Common myeloid progenitor, CD34-positive (primary cell): Measurements from ENCODE around the gene HAPLN1.

Experiments
- CTCF ChIA-PET: fragments of 350-600 bp; sonication (Branson Sonifier 250); formaldehyde crosslinking; loops from one replicate; lab custom pipeline; 2021; ENCODE audit warnings: antibody characterized with exemption; lab: Charles Lee
- POLR2A ChIA-PET: fragments of 350-600 bp; sonication (Branson Sonifier 250); formaldehyde crosslinking; loops from one replicate; lab custom pipeline; 2021; ENCODE audit warnings: antibody characterized with exemption; lab: Charles Lee
- DNase-seq, 3 donors: peaks; one replicate each; pipeline versions ENCODE4 v3.0.0 to v3.0.0-alpha.2; 2013
- H3K27ac ChIP-seq, 2 experiments: 1 replicate in 1 of 2; 2 replicates in 1 of 2; pipeline ENCODE4 v1.7.0; 2013; ENCODE audit warnings: inconsistent platforms in 2 of 2, low read length in 2 of 2, mild to moderate bottlenecking in 2 of 2, low read depth in 1 of 2, moderate library complexity in 1 of 2; ENCODE audit not compliant: severe bottlenecking in 2 of 2, insufficient read depth in 1 of 2, poor library complexity in 1 of 2
- H3K27me3 ChIP-seq, 5 experiments: replicated peaks in 2 of 5; 1 replicate in 3 of 5; 2 replicates in 2 of 5; pipeline versions ENCODE4 v1.6.1 to v1.7.0; 2013; ENCODE audit warnings: low read length in 4 of 5, mild to moderate bottlenecking in 2 of 5, moderate library complexity in 2 of 5, inconsistent platforms in 1 of 5; ENCODE audit not compliant: insufficient read depth in 5 of 5, control insufficient read depth in 4 of 5
- H3K36me3 ChIP-seq, 4 experiments: 1 replicate in 2 of 4; 2 replicates in 2 of 4; pipeline versions ENCODE4 v1.6.1 to v1.7.0; 2013; ENCODE audit warnings: low read length in 3 of 4, control low read depth in 1 of 4, mild to moderate bottlenecking in 1 of 4; ENCODE audit not compliant: control insufficient read depth in 4 of 4, insufficient read depth in 4 of 4
- H3K4me1 ChIP-seq, 4 experiments: 1 replicate in 3 of 4; 2 replicates in 1 of 4; pipeline versions ENCODE4 v1.6.1 to v1.7.1; 2013; ENCODE audit warnings: low read length in 3 of 4, mild to moderate bottlenecking in 3 of 4, control low read depth in 1 of 4, inconsistent platforms in 1 of 4, moderate library complexity in 1 of 4; ENCODE audit not compliant: control insufficient read depth in 4 of 4, insufficient read depth in 4 of 4; ENCODE audit errors: control extremely low read depth in 1 of 4
- H3K4me3 ChIP-seq, 7 experiments: 1 replicate in 4 of 7; 2 replicates in 3 of 7; pipeline versions ENCODE4 v1.5.1 to v1.7.0; 2013; ENCODE audit warnings: mild to moderate bottlenecking in 7 of 7, low read length in 6 of 7, moderate library complexity in 6 of 7, inconsistent platforms in 2 of 7, low read depth in 2 of 7, control low read depth in 1 of 7; ENCODE audit not compliant: insufficient read depth in 4 of 7, control insufficient read depth in 1 of 7; ENCODE audit errors: extremely low read depth in 1 of 7
- H3K9me3 ChIP-seq, 5 experiments: 1 replicate in 4 of 5; 2 replicates in 1 of 5; pipeline versions ENCODE4 v1.6.1 to v1.7.1; 2013; ENCODE audit warnings: low read length in 4 of 5, mild to moderate bottlenecking in 2 of 5, inconsistent platforms in 1 of 5, low read depth in 1 of 5, moderate library complexity in 1 of 5; ENCODE audit not compliant: control insufficient read depth in 4 of 5, insufficient read depth in 2 of 5; ENCODE audit errors: control extremely low read depth in 1 of 5
- WGBS: methylation state at CpG from one replicate; pipeline ENCODE4 v1.1.5; 2013; ENCODE audit not compliant: insufficient coverage; 5-methylcytosine and 5-hydroxymethylcytosine counted together

Gene HAPLN1

GRCh38 chr5:83731638-83732037 is 11.0 kb upstream of the HAPLN1 start:
- ChIA-PET CTCF (interaction anchor here (1.3 kb wide), 1 partner anchor 14 kb away, joined by 3 read pairs; no protein-coding TSS in a partner anchor), POLR2A (no interaction called here)
- Histone ChIP-seq H3K9me3 (peaks cover 0 to 2% (median 0%) of the 10 kb centered on the region in 5 experiments), H3K4me3 (no peak overlapping the region), H3K27ac (no peak overlapping the region), H3K36me3 (no peaks in the 10 kb centered on the region), H3K27me3 (no peaks in the 10 kb centered on the region), H3K4me1 (peaks cover 0 to 11% (median 0%) of the 10 kb centered on the region in 4 experiments)
- DNase-seq: peak in 1 of 3 donors; percentile 10
- no CpG with 5 or more reads among the region's 2 CpGs for WGBS

GRCh38 chr5:83729362-83729761 is 8.7 kb upstream of the HAPLN1 start:
- Histone ChIP-seq H3K27me3 (no peaks in the 10 kb centered on the region), H3K27ac (no peak overlapping the region), H3K36me3 (no peaks in the 10 kb centered on the region), H3K4me3 (no peak overlapping the region), H3K4me1 (peaks cover 0 to 9% (median 0%) of the 10 kb centered on the region in 4 experiments), H3K9me3 (no peaks in the 10 kb centered on the region)
- CTCF ChIA-PET: no interaction called here
- no peak for DNase-seq
- POLR2A ChIA-PET: no interaction called here

- Histone ChIP-seq H3K27me3 (peaks cover 0 to 16% (median 4%) of the 10 kb centered on the region in 5 experiments), H3K27ac (no peak overlapping the region), H3K36me3 (no peaks in the 10 kb centered on the region), H3K9me3 (no peaks in the 10 kb centered on the region), H3K4me1 (peaks cover 2 to 15% (median 8%) of the 10 kb centered on the region in 4 experiments), H3K4me3 (no peak overlapping the region)
- ChIA-PET CTCF (no interaction called here), POLR2A (no interaction called here)
- DNase-seq: no peak
- WGBS: 100% methylated on average over 1 of the region's 2 CpGs
Observed at GRCh38 chr5:83726912-83727311, 6.3 kb upstream of the HAPLN1 start.

- CTCF ChIA-PET: interaction anchor here (0.7 kb wide), 1 partner anchor 13 kb away, joined by 3 read pairs; no protein-coding TSS in a partner anchor
- Histone ChIP-seq H3K4me3 (no peak overlapping the region), H3K27me3 (peaks cover 0 to 35% (median 19%) of the 10 kb centered on the region in 5 experiments), H3K27ac (no peak overlapping the region), H3K36me3 (no peaks in the 10 kb centered on the region), H3K9me3 (no peaks in the 10 kb centered on the region), H3K4me1 (peaks cover 2 to 11% (median 10%) of the 10 kb centered on the region in 4 experiments)
- no peak for DNase-seq
- WGBS: 60% methylated on average over 2 of the region's 2 CpGs
- POLR2A ChIA-PET: no interaction called here
Observed at GRCh38 chr5:83724935-83725334, 4.3 kb upstream of the HAPLN1 start.

- 80% methylated on average over 1 of the region's 2 CpGs for WGBS
- CTCF ChIA-PET: interaction anchor here (0.9 kb wide), 1 partner anchor 15 kb away, joined by 8 read pairs; no protein-coding TSS in a partner anchor
- H3K27me3 ChIP-seq: peaks cover 0 to 35% (median 19%) of the 10 kb centered on the region in 5 experiments
Observed at GRCh38 chr5:83724001-83724400, 3.3 kb upstream of the HAPLN1 start.

GRCh38 chr5:83723031-83723430 is 2.4 kb upstream of the HAPLN1 start:
- peaks cover 2 to 11% (median 10%) of the 10 kb centered on the region in 4 experiments for H3K4me1 ChIP-seq
- no peaks in the 10 kb centered on the region for H3K36me3 ChIP-seq
- no peak overlapping the region for H3K4me3 ChIP-seq
- no peaks in the 10 kb centered on the region for H3K9me3 ChIP-seq
- peaks cover 0 to 35% (median 19%) of the 10 kb centered on the region in 5 experiments for H3K27me3 ChIP-seq
- ChIA-PET CTCF (interaction anchor here (3.5 kb wide), 1 partner anchor 11 kb away, joined by 14 read pairs; no protein-coding TSS in a partner anchor), POLR2A (no interaction called here)
- WGBS: 46% methylated on average over 3 of the region's 7 CpGs
- H3K27ac ChIP-seq: no peak overlapping the region
- DNase-seq: peak in 2 of 3 donors; percentile 70 to 76

More at GRCh38 chr5:83724001-83724400, 3.3 kb upstream of the HAPLN1 start:
- DNase-seq: no peak
- POLR2A ChIA-PET: no interaction called here
- no peaks in the 10 kb centered on the region for H3K36me3 ChIP-seq
- H3K9me3 ChIP-seq: no peaks in the 10 kb centered on the region
- H3K4me3 ChIP-seq: no peak overlapping the region
- peaks cover 2 to 11% (median 10%) of the 10 kb centered on the region in 4 experiments for H3K4me1 ChIP-seq
- H3K27ac ChIP-seq: no peak overlapping the region
